Endothelial cell (in vitro differentiated cells): ENCODE results near the gene CCND3. TPM values are rescaled to one million over a fixed set of nuclear protein-coding genes. Genes with fewer than 3 reads are reported as not detected.

Experiments
- DNase-seq: peaks from one replicate; pipeline ENCODE4 v3.0.0; 2021; ENCODE audit warnings: low spot score
- H3K27ac Mint-ChIP-seq: one replicate; pipeline ENCODE4 v1.8.0; 2021; ENCODE audit warnings: mixed read lengths, inconsistent platforms; ENCODE audit not compliant: unreplicated experiment
- H3K27me3 Mint-ChIP-seq: one replicate; pipeline ENCODE4 v1.8.0; 2021; ENCODE audit warnings: mild to moderate bottlenecking, moderate library complexity, mixed read lengths, inconsistent platforms; ENCODE audit not compliant: unreplicated experiment
- H3K36me3 Mint-ChIP-seq: one replicate; pipeline ENCODE4 v1.8.0; 2021; ENCODE audit warnings: mild to moderate bottlenecking, low read depth, mixed read lengths, inconsistent platforms; ENCODE audit not compliant: unreplicated experiment
- H3K4me1 Mint-ChIP-seq: one replicate; pipeline ENCODE4 v1.8.0; 2021; ENCODE audit warnings: mild to moderate bottlenecking, mixed read lengths, inconsistent platforms; ENCODE audit not compliant: unreplicated experiment
- H3K4me3 Mint-ChIP-seq: one replicate; pipeline ENCODE4 v1.8.0; 2021; ENCODE audit warnings: mild to moderate bottlenecking, mixed read lengths, inconsistent platforms; ENCODE audit not compliant: unreplicated experiment
- H3K9me3 Mint-ChIP-seq: one replicate; pipeline ENCODE4 v1.8.0; 2021; ENCODE audit warnings: mixed read lengths, inconsistent platforms; ENCODE audit not compliant: unreplicated experiment
- total RNA-seq: library from RNA; stranded (reverse); fragmentation: NEBNext Ultra II Directional; extraction: Animal tissue kit (Norgen Biotek cat#: 25700); gene quantifications from one replicate; pipeline ENCODE4 v1.2.1, GENCODE V29; 2021; ENCODE audit not compliant: unreplicated experiment
- TF ChIP-seq, protein P1 (sequence below): fragments of 200-600 bp; sonication (generic); IDR thresholded peaks from one replicate; pipeline ENCODE4 v1.5.0; 2021; ENCODE audit warnings: antibody characterized with exemption; ENCODE audit not compliant: unreplicated experiment

The CCND3 gene
- total RNA-seq, 1 donor from 2014 or later: 39.3 TPM

DNA sequence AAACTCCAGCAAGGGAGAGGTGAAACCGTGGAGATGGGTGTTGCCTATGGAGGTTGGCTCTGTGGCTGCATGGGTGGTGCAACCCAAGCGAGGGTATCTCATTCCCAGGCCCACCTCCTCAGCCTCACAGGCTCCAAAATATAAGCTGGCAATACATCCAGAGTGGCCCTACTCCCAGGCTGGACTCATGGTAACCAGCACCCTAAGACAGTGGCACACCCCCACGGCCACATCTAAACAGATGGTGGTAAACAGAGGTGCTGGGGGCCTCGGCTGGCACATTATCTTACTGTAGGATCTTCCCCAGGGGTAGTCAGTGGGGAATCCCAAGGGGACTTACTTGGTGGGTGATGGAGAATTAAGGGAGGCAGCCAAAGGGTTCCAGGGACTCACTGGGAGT, 33.7 kb upstream of the CCND3 start:
- Mint-ChIP-seq H3K27ac (no peak overlapping the region), H3K9me3 (no peaks in the 10 kb centered on the region), H3K4me1 (peaks cover 5% of the 10 kb centered on the region), H3K36me3 (no peaks in the 10 kb centered on the region), H3K4me3 (no peak overlapping the region), H3K27me3 (no peaks in the 10 kb centered on the region)
- DNase-seq: no peak
- TF ChIP-seq, protein P1, sequence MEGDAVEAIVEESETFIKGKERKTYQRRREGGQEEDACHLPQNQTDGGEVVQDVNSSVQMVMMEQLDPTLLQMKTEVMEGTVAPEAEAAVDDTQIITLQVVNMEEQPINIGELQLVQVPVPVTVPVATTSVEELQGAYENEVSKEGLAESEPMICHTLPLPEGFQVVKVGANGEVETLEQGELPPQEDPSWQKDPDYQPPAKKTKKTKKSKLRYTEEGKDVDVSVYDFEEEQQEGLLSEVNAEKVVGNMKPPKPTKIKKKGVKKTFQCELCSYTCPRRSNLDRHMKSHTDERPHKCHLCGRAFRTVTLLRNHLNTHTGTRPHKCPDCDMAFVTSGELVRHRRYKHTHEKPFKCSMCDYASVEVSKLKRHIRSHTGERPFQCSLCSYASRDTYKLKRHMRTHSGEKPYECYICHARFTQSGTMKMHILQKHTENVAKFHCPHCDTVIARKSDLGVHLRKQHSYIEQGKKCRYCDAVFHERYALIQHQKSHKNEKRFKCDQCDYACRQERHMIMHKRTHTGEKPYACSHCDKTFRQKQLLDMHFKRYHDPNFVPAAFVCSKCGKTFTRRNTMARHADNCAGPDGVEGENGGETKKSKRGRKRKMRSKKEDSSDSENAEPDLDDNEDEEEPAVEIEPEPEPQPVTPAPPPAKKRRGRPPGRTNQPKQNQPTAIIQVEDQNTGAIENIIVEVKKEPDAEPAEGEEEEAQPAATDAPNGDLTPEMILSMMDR: no peak

DNA sequence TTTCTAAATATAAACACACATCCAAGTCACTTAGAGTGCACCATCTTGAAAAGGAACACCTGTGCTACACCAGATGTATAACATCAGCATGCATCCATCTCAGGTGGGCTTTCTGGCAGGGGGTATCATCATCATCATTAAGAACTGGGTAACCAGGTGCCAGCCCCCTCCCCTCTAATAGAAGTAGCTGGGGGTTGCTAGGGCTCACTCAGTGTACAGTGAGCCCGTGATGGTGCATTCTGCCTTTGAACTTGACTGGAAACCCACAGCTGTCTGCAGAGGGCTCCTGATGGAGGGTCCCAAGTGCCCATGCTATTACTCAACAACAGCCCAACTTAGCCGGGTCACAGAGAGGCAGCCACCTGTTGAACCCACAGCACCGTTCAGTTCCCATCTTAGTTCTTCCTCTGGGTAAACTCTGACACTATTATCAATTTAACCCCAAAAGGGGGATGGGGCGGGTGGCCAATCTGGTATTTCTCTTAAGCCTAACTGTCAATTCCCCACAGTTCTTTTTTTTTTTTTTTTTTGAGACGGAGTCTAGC, 32.7 kb upstream of the CCND3 start:
- no peaks in the 10 kb centered on the region for H3K36me3 Mint-ChIP-seq
- DNase-seq: no peak
- no peaks in the 10 kb centered on the region for H3K9me3 Mint-ChIP-seq
- no peak overlapping the region for H3K4me3 Mint-ChIP-seq
- peaks cover 5% of the 10 kb centered on the region for H3K4me1 Mint-ChIP-seq
- H3K27me3 Mint-ChIP-seq: no peaks in the 10 kb centered on the region
- TF ChIP-seq, protein P1: no peak
- H3K27ac Mint-ChIP-seq: no peak overlapping the region

DNA sequence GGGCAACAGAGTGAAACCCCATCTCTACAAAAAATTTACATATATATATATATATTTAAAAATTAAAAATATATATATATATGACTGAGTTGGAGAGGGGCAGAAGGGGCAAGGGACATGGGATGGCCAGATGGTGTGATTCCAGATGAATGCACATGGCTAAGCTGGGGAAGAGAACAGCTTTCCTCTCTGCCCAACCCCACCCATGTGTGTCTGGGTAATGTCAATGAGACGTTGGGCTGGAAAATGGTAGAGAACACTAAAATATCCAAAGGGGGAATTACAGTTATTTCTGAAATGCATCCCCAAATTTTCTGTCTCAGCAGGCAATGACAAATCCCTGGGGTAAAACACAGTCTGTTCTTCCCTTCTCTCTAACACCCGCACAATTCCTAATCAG, 31.2 kb upstream of the CCND3 start:
- no peak overlapping the region for H3K4me3 Mint-ChIP-seq

DNA sequence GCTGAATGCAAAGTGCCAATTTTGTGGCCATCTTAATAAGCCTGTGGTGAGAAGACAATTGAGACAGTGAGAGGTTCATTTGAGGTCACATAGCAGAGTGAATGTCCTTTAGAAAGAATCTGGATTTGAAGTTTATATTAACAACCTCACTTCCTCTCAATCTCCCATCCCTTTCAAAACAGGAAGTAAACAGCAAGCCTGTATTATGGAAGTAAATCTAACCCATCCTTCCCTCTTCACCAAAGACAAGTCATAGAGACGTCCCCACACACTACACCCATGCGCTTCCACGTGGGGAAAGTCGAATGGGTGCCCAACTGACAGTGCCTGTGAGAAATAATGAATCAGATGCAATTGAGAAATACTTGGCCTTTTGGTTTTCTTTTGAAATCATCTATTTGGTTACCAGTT, 28.8 kb upstream of the CCND3 start:
- TF ChIP-seq, protein P1: no peak
- H3K27me3 Mint-ChIP-seq: no peaks in the 10 kb centered on the region
- no peaks in the 10 kb centered on the region for H3K9me3 Mint-ChIP-seq
- peak overlapping the region; percentile 62 for H3K27ac Mint-ChIP-seq
- no peak for DNase-seq
- no peak overlapping the region for H3K4me3 Mint-ChIP-seq
- H3K36me3 Mint-ChIP-seq: no peaks in the 10 kb centered on the region
- peaks cover 30% of the 10 kb centered on the region for H3K4me1 Mint-ChIP-seq

More for the DNA sequence above, 31.2 kb upstream of the CCND3 start:
- Mint-ChIP-seq H3K27me3 (no peaks in the 10 kb centered on the region), H3K27ac (no peak overlapping the region), H3K36me3 (no peaks in the 10 kb centered on the region), H3K4me1 (peaks cover 7% of the 10 kb centered on the region), H3K9me3 (no peaks in the 10 kb centered on the region)
- TF ChIP-seq, protein P1: no peak
- DNase-seq: no peak

DNA sequence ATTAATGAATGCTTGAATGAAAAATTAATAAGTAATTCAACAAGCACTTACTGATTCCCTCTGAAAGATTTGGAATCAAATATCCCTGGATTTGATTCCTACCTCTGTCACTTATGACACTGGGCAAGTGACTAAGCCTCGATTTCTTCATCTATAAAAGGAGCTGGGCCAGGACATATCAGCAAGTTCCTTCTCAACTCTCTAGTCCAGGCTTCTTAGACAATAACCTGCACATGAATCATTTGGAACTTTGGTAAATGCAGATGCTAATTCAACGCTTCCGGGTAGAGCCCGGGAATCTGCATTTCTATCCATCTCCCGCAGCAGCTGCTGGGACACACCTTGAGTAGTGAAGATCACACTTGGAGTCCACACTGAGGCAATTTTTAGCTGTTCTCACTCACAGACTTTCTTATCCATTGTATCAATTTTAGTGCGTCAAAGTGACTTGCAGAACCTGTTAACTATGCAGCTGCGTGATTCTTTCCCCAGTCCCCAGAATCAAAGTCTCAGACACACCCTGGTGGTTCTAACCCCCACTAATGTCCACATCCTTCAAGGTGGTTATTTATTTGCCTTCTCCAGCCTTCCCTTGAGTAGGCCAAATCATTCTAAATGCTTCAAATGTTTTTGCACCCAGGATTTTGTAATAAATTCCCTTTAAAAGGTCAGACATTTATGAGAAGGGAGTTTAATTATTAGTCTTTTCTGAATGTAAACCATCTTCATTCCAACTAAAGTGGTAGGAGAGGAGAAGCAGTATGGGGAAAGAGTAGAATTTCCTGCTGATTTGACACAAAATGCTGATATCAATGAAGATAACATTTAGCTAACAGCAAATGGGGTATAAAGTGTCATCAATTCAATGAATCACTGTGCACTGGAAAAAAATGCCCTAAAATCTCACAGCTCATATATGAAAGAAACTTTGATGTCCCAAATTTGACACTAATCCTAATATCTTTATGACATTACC, 26.0 kb upstream of the CCND3 start:
- peaks cover 1% of the 10 kb centered on the region for H3K27me3 Mint-ChIP-seq
- H3K27ac Mint-ChIP-seq: peak overlapping the region; percentile 97
- no peaks in the 10 kb centered on the region for H3K9me3 Mint-ChIP-seq
- no peak overlapping the region for H3K4me3 Mint-ChIP-seq
- TF ChIP-seq, protein P1: no peak
- no peak for DNase-seq
- peaks cover 40% of the 10 kb centered on the region for H3K4me1 Mint-ChIP-seq
- H3K36me3 Mint-ChIP-seq: no peaks in the 10 kb centered on the region
